GM23338 (cell line): ENCODE data around the gene TBC1D21. TPM values are rescaled to one million over a fixed set of nuclear protein-coding genes. Genes with fewer than 3 reads are reported as not detected.

ENCODE experiments used
- ATAC-seq: fragments of 200-7000 bp; cut with Tn5 transposase; 3 replicates; pipeline ENCODE4 v1.9.1; 2020
- DNase-seq: peaks from one replicate; pipeline ENCODE4 v3.0.0-alpha.2; 2015; ENCODE audit warnings: low spot score
- H2AFZ ChIP-seq: fragments of 200-600 bp; sonication (generic); 2 replicates; pipeline ENCODE4 v1.8.0; 2016; ENCODE audit warnings: antibody characterized with exemption, mild to moderate bottlenecking, moderate library complexity
- H3F3A ChIP-seq: fragments of 200-600 bp; sonication (generic); replicated peaks from 2 replicates; pipeline ENCODE4 v1.8.0; 2017; ENCODE audit warnings: antibody characterized with exemption, mixed run types, low read depth
- H3K27ac ChIP-seq: fragments of 200-600 bp; sonication (generic); 2 replicates; pipeline ENCODE4 v1.6.1; 2016; ENCODE audit warnings: low read depth
- H3K27me3 ChIP-seq: fragments of 200-600 bp; sonication (generic); 2 replicates; pipeline ENCODE4 v1.8.0; 2016; ENCODE audit warnings: mild to moderate bottlenecking, mixed run types, moderate library complexity; ENCODE audit not compliant: insufficient read depth
- H3K36me3 ChIP-seq: fragments of 200-600 bp; sonication (generic); 2 replicates; pipeline ENCODE4 v1.8.0; 2016; ENCODE audit warnings: mild to moderate bottlenecking; ENCODE audit not compliant: insufficient read depth
- H3K4me1 ChIP-seq: fragments of 200-600 bp; sonication (generic); 2 replicates; pipeline ENCODE4 v1.8.0; 2016; ENCODE audit warnings: mild to moderate bottlenecking, moderate library complexity; ENCODE audit not compliant: insufficient read depth
- H3K4me2 ChIP-seq: fragments of 200-600 bp; sonication (generic); 2 replicates; pipeline ENCODE4 v1.7.1; 2017; ENCODE audit warnings: mixed run types
- H3K4me3 ChIP-seq: fragments of 200-600 bp; sonication (generic); 2 replicates; pipeline ENCODE4 v1.6.1; 2016; ENCODE audit warnings: mixed run types
- H3K79me2 ChIP-seq: fragments of 200-600 bp; sonication (generic); replicated peaks from 2 replicates; pipeline ENCODE4 v1.8.0; 2017; ENCODE audit warnings: mild to moderate bottlenecking; ENCODE audit not compliant: insufficient read depth
- H3K9me2 ChIP-seq: fragments of 200-600 bp; sonication (generic); 2 replicates; pipeline ENCODE4 v1.8.0; 2017; ENCODE audit not compliant: insufficient read depth
- H4K20me1 ChIP-seq: fragments of 200-600 bp; sonication (generic); replicated peaks from 2 replicates; pipeline ENCODE4 v1.8.0; 2017; ENCODE audit warnings: mild to moderate bottlenecking; ENCODE audit not compliant: insufficient read depth
- H3K27ac Mint-ChIP-seq: 2 replicates; pipeline ENCODE4 v1.8.0; 2020; ENCODE audit warnings: inconsistent platforms, mild to moderate bottlenecking, moderate library complexity, mixed read lengths
- H3K27me3 Mint-ChIP-seq: 3 replicates; pipeline ENCODE4 v1.8.0; 2022; ENCODE audit warnings: low read depth, mild to moderate bottlenecking, moderate library complexity, mixed read lengths, inconsistent platforms; ENCODE audit not compliant: insufficient read depth, poor library complexity
- H3K36me3 Mint-ChIP-seq: 3 replicates; pipeline ENCODE4 v1.8.0; 2021; ENCODE audit warnings: low read depth, mild to moderate bottlenecking, inconsistent platforms, moderate library complexity, mixed read lengths
- H3K4me1 Mint-ChIP-seq: 3 replicates; pipeline ENCODE4 v1.8.0; 2020; ENCODE audit warnings: mild to moderate bottlenecking, inconsistent platforms, mixed read lengths
- H3K4me3 Mint-ChIP-seq: 3 replicates; pipeline ENCODE4 v1.8.0; 2021; ENCODE audit warnings: moderate library complexity, mild to moderate bottlenecking, inconsistent platforms, mixed read lengths
- H3K9me3 Mint-ChIP-seq: 3 replicates; pipeline ENCODE4 v1.8.0; 2020; ENCODE audit warnings: moderate library complexity, mild to moderate bottlenecking, inconsistent platforms, mixed read lengths
- POLR2AphosphoS5 ChIP-seq: IDR thresholded peaks from 2 replicates; pipeline ENCODE4 v1.6.1; 2016; ENCODE audit warnings: antibody characterized with exemption, low read depth
- STAT1 ChIP-seq: IDR thresholded peaks from one replicate; pipeline ENCODE4 v1.6.1; 2016; ENCODE audit warnings: antibody characterized with exemption; ENCODE audit not compliant: unreplicated experiment
- ZNF114 ChIP-seq: fragments of 250-450 bp; sonication (Bioruptor Pico); IDR thresholded peaks from 2 replicates; pipeline ENCODE4 v1.5.0; 2020; ENCODE audit warnings: mild to moderate bottlenecking, moderate library complexity
- ZNF331 ChIP-seq: fragments of 250-450 bp; sonication (Bioruptor Pico); IDR thresholded peaks from 2 replicates; pipeline ENCODE4 v1.5.0; 2020; ENCODE audit warnings: low read depth, mild to moderate bottlenecking, moderate library complexity
- polyA plus RNA-seq: library from polyadenylated mRNA; unstranded; fragments of >200 nt; fragmentation: Nextera tagmentation; extraction: Ambion mirVana; gene quantifications from 2 replicates; pipeline ENCODE4 v1.2.1, GENCODE V29; 2016
- total RNA-seq: library from RNA; depleted of rRNA; stranded (reverse); fragments of >200 nt; shearing (Covaris generic); gene quantifications from 2 replicates; pipeline ENCODE4 v1.2.3, GENCODE V29; 2014
- TF ChIP-seq, protein P1 (sequence below): fragments of 250-450 bp; sonication (Bioruptor Pico); IDR thresholded peaks from 2 replicates; pipeline ENCODE4 v1.5.0; 2020; ENCODE audit warnings: mild to moderate bottlenecking, moderate library complexity
- TF ChIP-seq, protein P2 (sequence below): IDR thresholded peaks from one replicate; pipeline ENCODE4 v1.6.1; 2018; ENCODE audit warnings: antibody characterized with exemption; ENCODE audit not compliant: unreplicated experiment
- TF ChIP-seq, protein P3 (sequence below): IDR thresholded peaks from 2 replicates; pipeline ENCODE4 v1.6.1; 2016; ENCODE audit warnings: antibody characterized with exemption

TBC1D21 gene
- total and polyA plus RNA-seq, 2 experiments from 2014 or later: not detected

DNA sequence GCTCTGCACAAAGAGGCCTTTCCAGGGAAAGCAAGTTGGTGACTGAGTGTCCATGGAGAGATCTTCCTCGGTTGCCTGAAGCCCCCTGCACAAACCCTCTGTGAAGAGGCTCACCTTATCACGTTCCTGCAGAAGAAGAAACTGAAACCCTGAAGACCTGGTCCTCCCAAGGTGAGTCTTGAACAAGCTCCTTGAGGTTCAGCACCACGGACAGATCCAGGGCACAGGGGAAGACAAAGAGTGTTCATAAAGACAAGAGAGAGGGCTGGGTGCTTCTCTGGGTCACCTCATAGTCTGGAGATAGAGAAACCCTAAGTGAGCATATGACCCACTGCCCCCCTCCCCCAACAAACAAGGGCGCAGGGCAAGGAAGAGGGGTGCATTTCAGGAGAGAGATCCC lies 21.7 kb upstream of the TBC1D21 start:
- peaks cover 7% of the 10 kb centered on the region for H3K27me3 Mint-ChIP-seq
- Histone ChIP-seq H3K27ac (no peak overlapping the region), H3K79me2 (no peaks in the 10 kb centered on the region), H3K36me3 (no peaks in the 10 kb centered on the region), H3F3A (no peaks in the 10 kb centered on the region), H3K4me2 (no peak overlapping the region), H3K4me1 (no peaks in the 10 kb centered on the region), H4K20me1 (peaks cover 3% of the 10 kb centered on the region; the same call in 1 of the 2 replicates), H3K9me2 (no peaks in the 10 kb centered on the region; the same call in 1 of the 2 replicates), H2AFZ (no peak overlapping the region), H3K4me3 (no peak overlapping the region), H3K27me3 (no peaks in the 10 kb centered on the region)
- H3K36me3 Mint-ChIP-seq: no peaks in the 10 kb centered on the region
- TF ChIP-seq, protein P1, sequence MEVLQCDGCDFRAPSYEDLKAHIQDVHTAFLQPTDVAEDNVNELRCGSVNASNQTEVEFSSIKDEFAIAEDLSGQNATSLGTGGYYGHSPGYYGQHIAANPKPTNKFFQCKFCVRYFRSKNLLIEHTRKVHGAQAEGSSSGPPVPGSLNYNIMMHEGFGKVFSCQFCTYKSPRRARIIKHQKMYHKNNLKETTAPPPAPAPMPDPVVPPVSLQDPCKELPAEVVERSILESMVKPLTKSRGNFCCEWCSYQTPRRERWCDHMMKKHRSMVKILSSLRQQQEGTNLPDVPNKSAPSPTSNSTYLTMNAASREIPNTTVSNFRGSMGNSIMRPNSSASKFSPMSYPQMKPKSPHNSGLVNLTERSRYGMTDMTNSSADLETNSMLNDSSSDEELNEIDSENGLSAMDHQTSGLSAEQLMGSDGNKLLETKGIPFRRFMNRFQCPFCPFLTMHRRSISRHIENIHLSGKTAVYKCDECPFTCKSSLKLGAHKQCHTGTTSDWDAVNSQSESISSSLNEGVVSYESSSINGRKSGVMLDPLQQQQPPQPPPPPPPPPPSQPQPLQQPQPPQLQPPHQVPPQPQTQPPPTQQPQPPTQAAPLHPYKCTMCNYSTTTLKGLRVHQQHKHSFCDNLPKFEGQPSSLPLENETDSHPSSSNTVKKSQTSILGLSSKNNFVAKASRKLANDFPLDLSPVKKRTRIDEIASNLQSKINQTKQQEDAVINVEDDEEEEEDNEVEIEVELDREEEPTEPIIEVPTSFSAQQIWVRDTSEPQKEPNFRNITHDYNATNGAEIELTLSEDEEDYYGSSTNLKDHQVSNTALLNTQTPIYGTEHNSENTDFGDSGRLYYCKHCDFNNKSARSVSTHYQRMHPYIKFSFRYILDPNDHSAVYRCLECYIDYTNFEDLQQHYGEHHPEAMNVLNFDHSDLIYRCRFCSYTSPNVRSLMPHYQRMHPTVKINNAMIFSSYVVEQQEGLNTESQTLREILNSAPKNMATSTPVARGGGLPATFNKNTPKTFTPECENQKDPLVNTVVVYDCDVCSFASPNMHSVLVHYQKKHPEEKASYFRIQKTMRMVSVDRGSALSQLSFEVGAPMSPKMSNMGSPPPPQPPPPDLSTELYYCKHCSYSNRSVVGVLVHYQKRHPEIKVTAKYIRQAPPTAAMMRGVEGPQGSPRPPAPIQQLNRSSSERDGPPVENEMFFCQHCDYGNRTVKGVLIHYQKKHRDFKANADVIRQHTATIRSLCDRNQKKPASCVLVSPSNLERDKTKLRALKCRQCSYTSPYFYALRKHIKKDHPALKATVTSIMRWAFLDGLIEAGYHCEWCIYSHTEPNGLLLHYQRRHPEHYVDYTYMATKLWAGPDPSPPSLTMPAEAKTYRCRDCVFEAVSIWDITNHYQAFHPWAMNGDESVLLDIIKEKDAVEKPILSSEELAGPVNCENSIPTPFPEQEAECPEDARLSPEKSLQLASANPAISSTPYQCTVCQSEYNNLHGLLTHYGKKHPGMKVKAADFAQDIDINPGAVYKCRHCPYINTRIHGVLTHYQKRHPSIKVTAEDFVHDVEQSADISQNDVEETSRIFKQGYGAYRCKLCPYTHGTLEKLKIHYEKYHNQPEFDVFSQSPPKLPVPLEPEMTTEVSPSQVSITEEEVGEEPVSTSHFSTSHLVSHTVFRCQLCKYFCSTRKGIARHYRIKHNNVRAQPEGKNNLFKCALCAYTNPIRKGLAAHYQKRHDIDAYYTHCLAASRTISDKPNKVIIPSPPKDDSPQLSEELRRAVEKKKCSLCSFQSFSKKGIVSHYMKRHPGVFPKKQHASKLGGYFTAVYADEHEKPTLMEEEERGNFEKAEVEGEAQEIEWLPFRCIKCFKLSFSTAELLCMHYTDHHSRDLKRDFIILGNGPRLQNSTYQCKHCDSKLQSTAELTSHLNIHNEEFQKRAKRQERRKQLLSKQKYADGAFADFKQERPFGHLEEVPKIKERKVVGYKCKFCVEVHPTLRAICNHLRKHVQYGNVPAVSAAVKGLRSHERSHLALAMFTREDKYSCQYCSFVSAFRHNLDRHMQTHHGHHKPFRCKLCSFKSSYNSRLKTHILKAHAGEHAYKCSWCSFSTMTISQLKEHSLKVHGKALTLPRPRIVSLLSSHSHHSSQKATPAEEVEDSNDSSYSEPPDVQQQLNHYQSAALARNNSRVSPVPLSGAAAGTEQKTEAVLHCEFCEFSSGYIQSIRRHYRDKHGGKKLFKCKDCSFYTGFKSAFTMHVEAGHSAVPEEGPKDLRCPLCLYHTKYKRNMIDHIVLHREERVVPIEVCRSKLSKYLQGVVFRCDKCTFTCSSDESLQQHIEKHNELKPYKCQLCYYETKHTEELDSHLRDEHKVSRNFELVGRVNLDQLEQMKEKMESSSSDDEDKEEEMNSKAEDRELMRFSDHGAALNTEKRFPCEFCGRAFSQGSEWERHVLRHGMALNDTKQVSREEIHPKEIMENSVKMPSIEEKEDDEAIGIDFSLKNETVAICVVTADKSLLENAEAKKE: peak; percentile 82
- TF ChIP-seq POLR2AphosphoS5 (no peak), ZNF114 (no peak), ZNF331 (CRISPR knock-in tag) (no peak), STAT1 (no peak)
- TF ChIP-seq, protein P2, sequence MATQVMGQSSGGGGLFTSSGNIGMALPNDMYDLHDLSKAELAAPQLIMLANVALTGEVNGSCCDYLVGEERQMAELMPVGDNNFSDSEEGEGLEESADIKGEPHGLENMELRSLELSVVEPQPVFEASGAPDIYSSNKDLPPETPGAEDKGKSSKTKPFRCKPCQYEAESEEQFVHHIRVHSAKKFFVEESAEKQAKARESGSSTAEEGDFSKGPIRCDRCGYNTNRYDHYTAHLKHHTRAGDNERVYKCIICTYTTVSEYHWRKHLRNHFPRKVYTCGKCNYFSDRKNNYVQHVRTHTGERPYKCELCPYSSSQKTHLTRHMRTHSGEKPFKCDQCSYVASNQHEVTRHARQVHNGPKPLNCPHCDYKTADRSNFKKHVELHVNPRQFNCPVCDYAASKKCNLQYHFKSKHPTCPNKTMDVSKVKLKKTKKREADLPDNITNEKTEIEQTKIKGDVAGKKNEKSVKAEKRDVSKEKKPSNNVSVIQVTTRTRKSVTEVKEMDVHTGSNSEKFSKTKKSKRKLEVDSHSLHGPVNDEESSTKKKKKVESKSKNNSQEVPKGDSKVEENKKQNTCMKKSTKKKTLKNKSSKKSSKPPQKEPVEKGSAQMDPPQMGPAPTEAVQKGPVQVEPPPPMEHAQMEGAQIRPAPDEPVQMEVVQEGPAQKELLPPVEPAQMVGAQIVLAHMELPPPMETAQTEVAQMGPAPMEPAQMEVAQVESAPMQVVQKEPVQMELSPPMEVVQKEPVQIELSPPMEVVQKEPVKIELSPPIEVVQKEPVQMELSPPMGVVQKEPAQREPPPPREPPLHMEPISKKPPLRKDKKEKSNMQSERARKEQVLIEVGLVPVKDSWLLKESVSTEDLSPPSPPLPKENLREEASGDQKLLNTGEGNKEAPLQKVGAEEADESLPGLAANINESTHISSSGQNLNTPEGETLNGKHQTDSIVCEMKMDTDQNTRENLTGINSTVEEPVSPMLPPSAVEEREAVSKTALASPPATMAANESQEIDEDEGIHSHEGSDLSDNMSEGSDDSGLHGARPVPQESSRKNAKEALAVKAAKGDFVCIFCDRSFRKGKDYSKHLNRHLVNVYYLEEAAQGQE: peak; percentile 91
- TF ChIP-seq, protein P3, sequence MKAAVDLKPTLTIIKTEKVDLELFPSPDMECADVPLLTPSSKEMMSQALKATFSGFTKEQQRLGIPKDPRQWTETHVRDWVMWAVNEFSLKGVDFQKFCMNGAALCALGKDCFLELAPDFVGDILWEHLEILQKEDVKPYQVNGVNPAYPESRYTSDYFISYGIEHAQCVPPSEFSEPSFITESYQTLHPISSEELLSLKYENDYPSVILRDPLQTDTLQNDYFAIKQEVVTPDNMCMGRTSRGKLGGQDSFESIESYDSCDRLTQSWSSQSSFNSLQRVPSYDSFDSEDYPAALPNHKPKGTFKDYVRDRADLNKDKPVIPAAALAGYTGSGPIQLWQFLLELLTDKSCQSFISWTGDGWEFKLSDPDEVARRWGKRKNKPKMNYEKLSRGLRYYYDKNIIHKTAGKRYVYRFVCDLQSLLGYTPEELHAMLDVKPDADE: no peak
- H3K4me1 Mint-ChIP-seq: peaks cover 2% of the 10 kb centered on the region; the same call in 1 of the 3 replicates
- ATAC-seq: peak; percentile 97
- H3K9me3 Mint-ChIP-seq: no peaks in the 10 kb centered on the region
- no peak overlapping the region for H3K27ac Mint-ChIP-seq
- H3K4me3 Mint-ChIP-seq: no peak overlapping the region
- peak; percentile 94 for DNase-seq
